Upper lobe of left lung (tissue), 4 donors: Measurements from ENCODE around the gene RMND5B.

ENCODE experiments used
- EP300 ChIP-seq, 4 donors: sonication (generic); formaldehyde crosslinking; IDR thresholded peaks; one replicate each; pipeline ENCODE4 v1.5.1; 2017; ENCODE audit warnings: antibody characterized with exemption in 4 of 4, control low read depth in 2 of 4
- POLR2A ChIP-seq, 4 donors: fragments of 450-650 bp; IDR thresholded peaks; one replicate each; pipeline ENCODE4 v1.5.1; 2016 to 2017; ENCODE audit warnings: antibody characterized with exemption in 4 of 4, mild to moderate bottlenecking in 2 of 4
- TF ChIP-seq, protein P1 (sequence below), 6 experiments: fragments of 450-650 bp in 4 of 6; fragments of 200-600 bp in 2 of 6; sonication (generic) in 2 of 6; IDR thresholded peaks; one replicate each; pipeline ENCODE4 v1.5.1; 2016 to 2019; ENCODE audit warnings: antibody characterized with exemption in 6 of 6

DNA sequence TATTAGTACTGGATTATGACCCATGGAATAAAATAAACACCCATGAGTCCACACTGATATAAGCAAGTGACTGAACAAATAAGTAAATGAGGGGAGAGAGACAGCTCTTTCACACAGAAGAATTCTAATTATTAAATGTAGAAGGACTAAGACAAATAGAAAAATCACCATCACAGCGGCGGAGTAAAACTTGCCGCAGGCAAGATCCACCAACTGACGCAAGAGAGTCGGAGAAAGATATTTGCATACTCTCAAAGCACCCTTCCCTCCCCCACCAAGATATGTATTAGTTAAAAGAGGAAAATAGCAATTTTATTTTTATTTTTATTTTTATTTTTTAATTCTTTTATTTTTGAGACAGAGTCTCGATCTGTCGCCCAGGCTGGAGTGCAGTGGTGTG, 32.1 kb upstream of the RMND5B start:
- TF ChIP-seq, protein P1, sequence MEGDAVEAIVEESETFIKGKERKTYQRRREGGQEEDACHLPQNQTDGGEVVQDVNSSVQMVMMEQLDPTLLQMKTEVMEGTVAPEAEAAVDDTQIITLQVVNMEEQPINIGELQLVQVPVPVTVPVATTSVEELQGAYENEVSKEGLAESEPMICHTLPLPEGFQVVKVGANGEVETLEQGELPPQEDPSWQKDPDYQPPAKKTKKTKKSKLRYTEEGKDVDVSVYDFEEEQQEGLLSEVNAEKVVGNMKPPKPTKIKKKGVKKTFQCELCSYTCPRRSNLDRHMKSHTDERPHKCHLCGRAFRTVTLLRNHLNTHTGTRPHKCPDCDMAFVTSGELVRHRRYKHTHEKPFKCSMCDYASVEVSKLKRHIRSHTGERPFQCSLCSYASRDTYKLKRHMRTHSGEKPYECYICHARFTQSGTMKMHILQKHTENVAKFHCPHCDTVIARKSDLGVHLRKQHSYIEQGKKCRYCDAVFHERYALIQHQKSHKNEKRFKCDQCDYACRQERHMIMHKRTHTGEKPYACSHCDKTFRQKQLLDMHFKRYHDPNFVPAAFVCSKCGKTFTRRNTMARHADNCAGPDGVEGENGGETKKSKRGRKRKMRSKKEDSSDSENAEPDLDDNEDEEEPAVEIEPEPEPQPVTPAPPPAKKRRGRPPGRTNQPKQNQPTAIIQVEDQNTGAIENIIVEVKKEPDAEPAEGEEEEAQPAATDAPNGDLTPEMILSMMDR (IDR thresholded peaks at IDR 0.05): no peak
- TF ChIP-seq POLR2A (IDR thresholded peaks at IDR 0.05): no peak
- no peak for TF ChIP-seq EP300 (IDR thresholded peaks at IDR 0.05)
